K562 (cell line): ENCODE results near the gene TAF1B. TPM values are rescaled to one million over a fixed set of nuclear protein-coding genes. Genes with fewer than 3 reads are reported as not detected.

Experiments used
- ATAC-seq: fragments of 200-7000 bp; cut with Tn5 transposase; 3 replicates; pipeline ENCODE4 v1.9.1; 2020; ENCODE audit warnings: moderate library complexity
- BruUV-seq: library from RNA; stranded (reverse); fragments of 400-500 nt; replicated peaks from 2 replicates; lab custom pipeline; 2021; lab: Mats Ljungman, UMichigan
- CTCF ChIA-PET: fragments of 300-600 bp; formaldehyde crosslinking; extraction: SDS; loops from one replicate; lab custom pipeline; 2021; ENCODE audit warnings: low intra/inter-chr PET ratio; lab: Yijun Ruan, JAX
- POLR2A ChIA-PET: fragments of 300-600, 350-650 bp; sonication (Branson Sonifier 250); formaldehyde crosslinking; extraction: SDS; loops from one replicate; lab custom pipeline; 2021; ENCODE audit warnings: antibody characterized with exemption, inconsistent platforms; lab: Yijun Ruan, JAX
- DNase-seq, 4 experiments: peaks; one replicate each; pipeline versions ENCODE4 v3.0.0 to v3.0.0-alpha.2; 2011 to 2018; ENCODE audit warnings: low spot score in 3 of 4, mixed read lengths in 3 of 4; ENCODE audit errors: extremely low read depth in 1 of 4
- FAIRE-seq: peaks from 2 replicates; lab custom pipeline; 2011; peaks lifted over from hg19 to GRCh38; lab: Jason Lieb, UNC
- H2AFZ ChIP-seq: 2 replicates; pipeline ENCODE4 v1.6.0; 2011; ENCODE audit warnings: low read depth, low read length, control low read depth, inconsistent platforms
- H3K27ac ChIP-seq: fragments of 200-600 bp; 3 replicates; pipeline ENCODE4 v1.8.0; 2011; ENCODE audit warnings: low read depth, mild to moderate bottlenecking, control low read depth, inconsistent platforms, low read length, moderate library complexity, mixed read lengths; ENCODE audit errors: extremely low read depth
- H3K27me3 ChIP-seq, 2 experiments: fragments of 300-600 bp in 1 of 2; 2 replicates in 1 of 2; 3 replicates in 1 of 2; pipeline versions ENCODE4 v1.6.0 to v1.8.0; 2011; ENCODE audit warnings: inconsistent platforms in 2 of 2, low read length in 2 of 2, mild to moderate bottlenecking in 1 of 2, mixed read lengths in 1 of 2, moderate library complexity in 1 of 2; ENCODE audit not compliant: control insufficient read depth in 2 of 2, insufficient read depth in 2 of 2
- H3K36me3 ChIP-seq: fragments of 300-600 bp; 3 replicates; pipeline ENCODE4 v1.8.0; 2011; ENCODE audit warnings: mild to moderate bottlenecking, low read length, inconsistent platforms; ENCODE audit not compliant: control insufficient read depth, insufficient read depth
- H3K4me1 ChIP-seq, 2 experiments: fragments of 200-600 bp in 1 of 2; replicated peaks in 1 of 2; 2 replicates in 1 of 2; 3 replicates in 1 of 2; pipeline versions ENCODE4 v1.5.1 to v1.8.0; 2011; ENCODE audit warnings: inconsistent platforms in 2 of 2, low read length in 2 of 2, mild to moderate bottlenecking in 1 of 2, mixed read lengths in 1 of 2, moderate library complexity in 1 of 2; ENCODE audit not compliant: control insufficient read depth in 2 of 2, insufficient read depth in 2 of 2
- H3K4me2 ChIP-seq: 2 replicates; pipeline ENCODE4 v1.6.1; 2011; ENCODE audit warnings: low read length, control low read depth, inconsistent platforms, mixed read lengths; ENCODE audit not compliant: insufficient read depth
- H3K4me3 ChIP-seq: fragments of 200-600 bp; sonication (generic), shearing (Covaris generic); 2 replicates; pipeline ENCODE4 v1.5.1; 2016; ENCODE audit warnings: control low read depth, inconsistent platforms
- H3K79me2 ChIP-seq: fragments of 200-600 bp; 3 replicates; pipeline ENCODE4 v1.8.0; 2011; ENCODE audit warnings: low read length, inconsistent platforms; ENCODE audit not compliant: control insufficient read depth, insufficient read depth
- H3K9ac ChIP-seq, 2 experiments: 2 replicates each; pipeline versions ENCODE4 v1.6.0 to v1.6.1; 2011; ENCODE audit warnings: low read depth in 2 of 2, low read length in 2 of 2, control low read depth in 1 of 2, inconsistent platforms in 1 of 2, mild to moderate bottlenecking in 1 of 2, mixed read lengths in 1 of 2; ENCODE audit not compliant: insufficient read depth in 1 of 2
- H3K9me1 ChIP-seq: one replicate; pipeline ENCODE4 v1.6.0; 2011; ENCODE audit warnings: inconsistent platforms, mild to moderate bottlenecking, low read length, moderate library complexity; ENCODE audit not compliant: control insufficient read depth, insufficient read depth
- H3K9me3 ChIP-seq: replicated peaks from 2 replicates; pipeline ENCODE4 v1.5.1; 2011; ENCODE audit warnings: low read depth, low read length, inconsistent platforms; ENCODE audit not compliant: control insufficient read depth, insufficient read depth
- H4K20me1 ChIP-seq: replicated peaks from 2 replicates; pipeline ENCODE4 v1.6.1; 2011; ENCODE audit warnings: low read length, inconsistent platforms, mixed read lengths; ENCODE audit not compliant: control insufficient read depth, insufficient read depth
- ATF3 ChIP-seq, 2 experiments: fragments of 450-650 bp in 1 of 2; sonication (generic) in 1 of 2; formaldehyde crosslinking in 1 of 2; IDR thresholded peaks in 1 of 2; conservative IDR thresholded peaks in 1 of 2; 2 replicates each; pipeline versions ENCODE4 v1.6.1 to v1.8.1; 2016 to 2023; ENCODE audit warnings: mild to moderate bottlenecking in 2 of 2, moderate library complexity in 2 of 2, inconsistent platforms in 1 of 2, missing genetic modification reagents in 1 of 2
- ATF7 ChIP-seq: fragments of 450-650 bp; IDR thresholded peaks from 2 replicates; pipeline ENCODE4 v1.7.1; 2014; ENCODE audit warnings: mild to moderate bottlenecking, moderate library complexity
- CEBPB ChIP-seq: fragments of 450-650 bp; IDR thresholded peaks from 2 replicates; pipeline ENCODE4 v1.6.1; 2016; ENCODE audit warnings: missing genetic modification characterization, missing compliant biosample characterization
- CEBPG ChIP-seq, 3 experiments: fragments of 200-800 bp in 1 of 3; sonication (Bioruptor generic) in 1 of 3; sonication (generic) in 1 of 3; formaldehyde crosslinking in 1 of 3; IDR thresholded peaks in 2 of 3; conservative IDR thresholded peaks in 1 of 3; 2 replicates each; pipeline versions ENCODE4 v1.6.1 to v1.8.0; 2016 to 2022; ENCODE audit warnings: missing compliant biosample characterization in 2 of 3, missing genetic modification characterization in 2 of 3, mild to moderate bottlenecking in 1 of 3, missing genetic modification reagents in 1 of 3
- NEUROD1 ChIP-seq: fragments of 150-350 bp; IDR thresholded peaks from 2 replicates; pipeline ENCODE4 v1.6.1; 2014; ENCODE audit warnings: borderline replicate concordance, low read length, low read depth; ENCODE audit not compliant: partially characterized antibody
- ZKSCAN3 ChIP-seq: fragments of 250-450 bp; sonication (Bioruptor Pico); IDR thresholded peaks from 2 replicates; pipeline ENCODE4 v1.4.0; 2020
- ZNF134 ChIP-seq: fragments of 250-450 bp; sonication (Bioruptor Pico); conservative IDR thresholded peaks from 2 replicates; pipeline ENCODE4 v1.4.0; 2020
- ZNF165 ChIP-seq: fragments of 250-450 bp; sonication (Bioruptor Pico); IDR thresholded peaks from 2 replicates; pipeline ENCODE4 v1.4.0; 2020; ENCODE audit warnings: borderline replicate concordance
- ZNF282 ChIP-seq: sonication (generic); formaldehyde crosslinking; IDR thresholded peaks from 2 replicates; pipeline ENCODE4 v1.8.1; 2023; ENCODE audit warnings: missing genetic modification reagents
- ZNF586 ChIP-seq: fragments of 450-650 bp; formaldehyde crosslinking; conservative IDR thresholded peaks from 2 replicates; pipeline ENCODE4 v1.4.0; 2020; ENCODE audit warnings: mild to moderate bottlenecking, moderate library complexity
- WGBS: fragments of 100-300 bp; shearing (Covaris generic); methylation state at CpG from one replicate; pipeline ENCODE4 v1.1.6; 2016; ENCODE audit warnings: low coverage, mixed read lengths; ENCODE audit not compliant: insufficient coverage; ENCODE audit errors: missing lambda C conversion rate; 5-methylcytosine and 5-hydroxymethylcytosine counted together
- in situ Hi-C: fragments of 300-500 bp; cut with MboI; formaldehyde crosslinking; loops from 4 replicates; pipeline ENCODE4 v1.15.0; 2018; ENCODE audit warnings: inconsistent platforms, mixed read lengths
- intact Hi-C: fragments of 100-400 bp; cut with micrococcal nuclease; formaldehyde crosslinking; loops from 2 replicates; pipeline ENCODE4 v1.14.2; 2022
- polyA plus RNA-seq, 8 experiments: library from polyadenylated mRNA; depleted of rRNA in 4 of 8; stranded (reverse) in 5 of 8; unstranded in 3 of 8; fragments of >200 nt; fragmentation: Nextera tagmentation in 2 of 8; fragmentation: Illumina TruSeq in 1 of 8; extraction: Ambion mirVana in 2 of 8; extraction: Trizol in 1 of 8; gene quantifications; 2 replicates each; pipeline versions ENCODE4 v1.2.1 to v1.2.3, GENCODE V29; 2011 to 2014; ENCODE audit warnings: inconsistent platforms in 1 of 8, missing spikeins in 1 of 8
- total RNA-seq, 7 experiments: library from RNA; depleted of rRNA in 6 of 7; stranded (reverse); fragments of >200 nt in 6 of 7; fragmentation: Illumina TruSeq in 2 of 7; extraction: Trizol in 2 of 7; gene quantifications; 2 replicates each; pipeline versions ENCODE4 v1.2.1 to v1.2.3, GENCODE V29; 2011 to 2021; ENCODE audit warnings: low replicate concordance in 1 of 7
- TF ChIP-seq, protein P1 (sequence below): fragments of 450-650 bp; formaldehyde crosslinking; conservative IDR thresholded peaks from 2 replicates; pipeline ENCODE4 v1.4.0; 2022; ENCODE audit warnings: mild to moderate bottlenecking, missing genetic modification characterization

TAF1B gene
- total and polyA plus RNA-seq, 9 of the 15 experiments (the other 6 are each of a cell fraction or from before 2014, with no cell fraction given), result 8.8 to 25.1 (median 17.3) TPM

- Histone ChIP-seq H3K4me3 (no peak overlapping the region), H3K9me3 (no peaks in the 10 kb centered on the region), H3K27me3 (peaks cover 6 to 10% of the 10 kb centered on the region in 2 experiments; a peak in 1 of 5 replicates), H3K4me2 (no peak overlapping the region), H4K20me1 (no peaks in the 10 kb centered on the region), H3K4me1 (peaks cover 9 to 20% of the 10 kb centered on the region in 2 experiments; a peak in 3 of 5 replicates), H3K27ac (no peak overlapping the region), H3K36me3 (no peaks in the 10 kb centered on the region), H3K79me2 (no peaks in the 10 kb centered on the region), H2AFZ (no peak overlapping the region), H3K9me1 (peaks cover 3% of the 10 kb centered on the region), H3K9ac (no peak overlapping the region)
- ATAC-seq, result no peak
- FAIRE-seq, result no peak
- WGBS, result 44% methylated on average over 7 of the region's 7 CpGs
- POLR2A ChIA-PET, result no interaction called here
- TF ChIP-seq ZKSCAN3 (CRISPR knock-in tag), result no peak
- TF ChIP-seq ZNF165 (CRISPR knock-in tag), result no peak
- no peak for TF ChIP-seq ZNF586 (CRISPR knock-in tag)
- no peak for TF ChIP-seq ZNF134 (CRISPR knock-in tag)
- CTCF ChIA-PET, result no interaction called here
- DNase-seq, result no peak
- BruUV-seq, result no TSS peak
- intact Hi-C loops, result no loop called here
- in situ Hi-C loops, result no loop called here
These were observed 102.8 kb downstream of the TAF1B start for GRCh38 chr2:9946076-9946475.

DNA sequence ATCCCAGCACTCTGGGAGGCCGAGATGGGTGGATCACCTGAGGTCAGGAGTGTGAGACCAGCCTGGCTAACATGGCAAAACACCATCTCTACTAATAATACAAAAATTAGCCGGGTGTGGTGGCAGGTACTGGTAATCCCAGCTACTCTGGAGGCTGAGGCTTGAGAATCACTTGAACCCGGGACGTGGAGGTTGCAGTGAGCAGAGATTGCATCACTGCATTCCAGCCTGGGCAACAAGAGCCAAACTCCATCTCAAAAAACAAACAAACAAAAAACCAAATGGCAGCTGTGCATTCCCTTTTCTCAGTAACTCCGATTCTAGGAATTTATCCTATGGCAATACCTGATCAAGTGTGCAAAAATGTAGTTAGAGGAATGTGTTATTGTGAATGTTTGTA is 103.5 kb downstream of the TAF1B start:
- 18% methylated on average over 5 of the region's 5 CpGs for WGBS

More for the DNA sequence above, 103.5 kb downstream of the TAF1B start:
- Histone ChIP-seq H3K4me3 (no peak overlapping the region), H3K4me2 (no peak overlapping the region), H3K27me3 (peaks cover 6 to 10% of the 10 kb centered on the region in 2 experiments; a peak in 1 of 5 replicates), H4K20me1 (no peaks in the 10 kb centered on the region), H3K9ac (no peak overlapping the region), H3K9me3 (no peaks in the 10 kb centered on the region), H3K79me2 (0 out of 3 replicates have a peak, but pooled peaks cover under 1% of the 10 kb centered on the region), H3K4me1 (peaks cover 5 to 16% of the 10 kb centered on the region in 2 experiments; a peak in 3 of 5 replicates)
- ChIA-PET CTCF (no interaction called here), POLR2A (interaction anchor here (0.8 kb wide), 1 partner anchor 318 kb away, joined by 5 read pairs; no protein-coding TSS in a partner anchor)
- no peak for ATAC-seq
- intact Hi-C loops, result no loop called here
- BruUV-seq, result no TSS peak
- TF ChIP-seq NEUROD1 (no peak), ATF7 (no peak), ZNF282 (no peak), CEBPB (tag) (peak; percentile 49), CEBPG (CRISPR knock-in tag; IDR thresholded peaks at IDR 0.05) (no peak; the same call in 1 of the 2 replicates), CEBPG (tag; conservative IDR thresholded peaks at IDR 0.05 in 1 of 2, IDR thresholded peaks at IDR 0.05 in 1 of 2) (peak; percentile 48 to 73; a peak in 3 of 4 replicates), ATF3 (IDR thresholded peaks at IDR 0.05) (peak; percentile 70; the same call in 1 of the 2 replicates), ATF3 (CRISPR knock-in tag; conservative IDR thresholded peaks at IDR 0.05) (no peak)
- TF ChIP-seq, protein P1, sequence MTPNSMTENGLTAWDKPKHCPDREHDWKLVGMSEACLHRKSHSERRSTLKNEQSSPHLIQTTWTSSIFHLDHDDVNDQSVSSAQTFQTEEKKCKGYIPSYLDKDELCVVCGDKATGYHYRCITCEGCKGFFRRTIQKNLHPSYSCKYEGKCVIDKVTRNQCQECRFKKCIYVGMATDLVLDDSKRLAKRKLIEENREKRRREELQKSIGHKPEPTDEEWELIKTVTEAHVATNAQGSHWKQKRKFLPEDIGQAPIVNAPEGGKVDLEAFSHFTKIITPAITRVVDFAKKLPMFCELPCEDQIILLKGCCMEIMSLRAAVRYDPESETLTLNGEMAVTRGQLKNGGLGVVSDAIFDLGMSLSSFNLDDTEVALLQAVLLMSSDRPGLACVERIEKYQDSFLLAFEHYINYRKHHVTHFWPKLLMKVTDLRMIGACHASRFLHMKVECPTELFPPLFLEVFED (CRISPR knock-in tag), result no peak
- TF ChIP-seq, all 486 proteins: peak for 3
- in situ Hi-C loops, result no loop called here
- DNase-seq, result no peak
- H2AFZ ChIP-seq, result 0 out of 2 replicates have a peak overlapping the region, but pooled peaks have one; percentile 4
- no peaks in the 10 kb centered on the region for H3K9me1 ChIP-seq
- no peak overlapping the region for H3K27ac ChIP-seq
- no peaks in the 10 kb centered on the region for H3K36me3 ChIP-seq
- FAIRE-seq, result no peak
